GM18867 (cell line): Measurements from ENCODE around the gene LHFPL5.

Experiments used
- ATAC-seq: cut with Tn5 transposase; IDR thresholded peaks from one replicate; pipeline ENCODE4 v1.9.1; 2021; ENCODE audit warnings: mild to moderate bottlenecking, moderate library complexity; ENCODE audit not compliant: unreplicated experiment

LHFPL5 gene

GRCh38 chr6:35790683-35791082 lies 14.5 kb upstream of the LHFPL5 start:
- no peak for ATAC-seq

- no peak for ATAC-seq
Measured at GRCh38 chr6:35794536-35795452, 10.4 kb upstream of the LHFPL5 start.

GRCh38 chr6:35795453-35796071 lies 9.6 kb upstream of the LHFPL5 start:
- no peak for ATAC-seq

- no peak for ATAC-seq
Measured at GRCh38 chr6:35796236-35796635, 8.9 kb upstream of the LHFPL5 start.

- no peak for ATAC-seq
Measured at GRCh38 chr6:35797837-35798526, 7.2 kb upstream of the LHFPL5 start.

- no peak for ATAC-seq
Measured at GRCh38 chr6:35798706-35799105, 6.4 kb upstream of the LHFPL5 start.

- ATAC-seq, result no peak
Measured at GRCh38 chr6:35801148-35801547, 4.0 kb upstream of the LHFPL5 start.

- no peak for ATAC-seq
Measured at GRCh38 chr6:35808688-35809087, 3.5 kb downstream of the LHFPL5 start.

- no peak for ATAC-seq
Measured at GRCh38 chr6:35809809-35810208, 4.7 kb downstream of the LHFPL5 start.

GRCh38 chr6:35810971-35811698 lies 6.0 kb downstream of the LHFPL5 start:
- ATAC-seq, result no peak

GRCh38 chr6:35811699-35811995 lies 6.5 kb downstream of the LHFPL5 start:
- no peak for ATAC-seq

GRCh38 chr6:35817515-35817914 lies 12.4 kb downstream of the LHFPL5 start:
- no peak for ATAC-seq

- ATAC-seq, result no peak
Measured at GRCh38 chr6:35823601-35824000, 18.4 kb downstream of the LHFPL5 start.

GRCh38 chr6:35824552-35825192 lies 19.5 kb downstream of the LHFPL5 start:
- no peak for ATAC-seq

GRCh38 chr6:35829306-35829705 lies 24.2 kb downstream of the LHFPL5 start:
- ATAC-seq, result no peak

GRCh38 chr6:35831257-35832007 lies 26.3 kb downstream of the LHFPL5 start:
- no peak for ATAC-seq

- ATAC-seq, result no peak
Measured at GRCh38 chr6:35833536-35833935, 28.4 kb downstream of the LHFPL5 start.

- ATAC-seq, result no peak
Measured at GRCh38 chr6:35839019-35839418, 33.9 kb downstream of the LHFPL5 start.

GRCh38 chr6:35842381-35842780 lies 37.2 kb downstream of the LHFPL5 start:
- ATAC-seq, result no peak

- ATAC-seq, result no peak
Measured at GRCh38 chr6:35844290-35844689, 39.1 kb downstream of the LHFPL5 start.
